Measurements from ENCODE around the gene ENOPH1. TPM values are rescaled to one million over a fixed set of nuclear protein-coding genes. Genes with fewer than 3 reads are reported as not detected.

The ENOPH1 gene
- total and polyA plus RNA-seq, 7 donors = 15.5 to 31.9 (median 21.8) TPM

- TF ChIP-seq POLR2AphosphoS5 (IDR thresholded peaks at IDR 0.05) (no peak), EP300 (IDR thresholded peaks at IDR 0.05) (no peak), CTCF (IDR thresholded peaks at IDR 0.05) (no peak), POLR2A (IDR thresholded peaks at IDR 0.05) (no peak)
- Histone ChIP-seq H3K4me1 (peaks cover 0 to 36% (median 35%) of the 10 kb centered on the region in 4 donors), H3K4me3 (peak overlapping the region; percentile 69 to 95 (median 88)), H3K27me3 (no peaks in the 10 kb centered on the region), H3K27ac (peak overlapping the region; percentile 93 to 97 (median 95)), H3K36me3 (peaks cover 0 to 14% (median 0%) of the 10 kb centered on the region in 4 donors), H3K9me3 (no peaks in the 10 kb centered on the region)
- intact Hi-C loops (cut with DNase I) = loop anchor here (2.0 kb wide), 1 partner anchor 146 kb away; no protein-coding TSS in a partner anchor
- 3 to 4% methylated on average over 33 of the region's 33 CpGs for WGBS, 2 donors
- no peak for DNase-seq
These were observed 765 bp downstream of the ENOPH1 start for GRCh38 chr4:82430964-82431745.

- DNase-seq = no peak
- no peaks in the 10 kb centered on the region for H3K27me3 ChIP-seq
- WGBS, 2 donors = 92 to 95% methylated on average over 4 of the region's 4 CpGs
- H3K4me1 ChIP-seq = peaks cover 0 to 29% (median 28%) of the 10 kb centered on the region in 4 donors
- intact Hi-C loops (cut with DNase I) = loop anchor here (2.0 kb wide), 1 partner anchor 147 kb away; no protein-coding TSS in a partner anchor
- H3K27ac ChIP-seq = peak overlapping the region in 1 of 4 donors; percentile 94
- no peak overlapping the region for H3K4me3 ChIP-seq
- TF ChIP-seq EP300 (IDR thresholded peaks at IDR 0.05) (no peak), POLR2A (IDR thresholded peaks at IDR 0.05) (no peak), CTCF (IDR thresholded peaks at IDR 0.05) (no peak), POLR2AphosphoS5 (IDR thresholded peaks at IDR 0.05) (no peak)
- peaks cover 0 to 7% (median 0%) of the 10 kb centered on the region in 4 donors for H3K36me3 ChIP-seq
- no peaks in the 10 kb centered on the region for H3K9me3 ChIP-seq
These were observed 1.4 kb downstream of the ENOPH1 start for GRCh38 chr4:82431831-82432230.

GRCh38 chr4:82432596-82432995, 2.2 kb downstream of the ENOPH1 start:
- Histone ChIP-seq H3K27ac (no peak overlapping the region), H3K4me3 (no peak overlapping the region), H3K36me3 (peaks cover 0 to under 1% (median 0%) of the 10 kb centered on the region in 4 donors), H3K27me3 (no peaks in the 10 kb centered on the region), H3K4me1 (peaks cover 0 to 22% (median 21%) of the 10 kb centered on the region in 4 donors), H3K9me3 (no peaks in the 10 kb centered on the region)
- TF ChIP-seq POLR2AphosphoS5 (IDR thresholded peaks at IDR 0.05) = no peak
- no peak for TF ChIP-seq CTCF (IDR thresholded peaks at IDR 0.05)
- no peak for TF ChIP-seq POLR2A (IDR thresholded peaks at IDR 0.05)
- no peak for TF ChIP-seq EP300 (IDR thresholded peaks at IDR 0.05)
- WGBS, 2 donors = 87 to 90% methylated on average over 18 of the region's 18 CpGs
- intact Hi-C loops (cut with DNase I) = no loop called here
- no peak for DNase-seq

GRCh38 chr4:82433791-82434190, 3.4 kb downstream of the ENOPH1 start:
- WGBS, 2 donors = 81 to 87% methylated on average over 2 of the region's 2 CpGs
- Histone ChIP-seq H3K27ac (no peak overlapping the region), H3K9me3 (no peaks in the 10 kb centered on the region), H3K4me1 (peaks cover 0 to 13% (median 12%) of the 10 kb centered on the region in 4 donors), H3K27me3 (no peaks in the 10 kb centered on the region), H3K4me3 (no peak overlapping the region), H3K36me3 (no peaks in the 10 kb centered on the region)
- TF ChIP-seq EP300 (IDR thresholded peaks at IDR 0.05) (no peak), CTCF (IDR thresholded peaks at IDR 0.05) (no peak)
- no peak for DNase-seq
- intact Hi-C loops (cut with DNase I) = no loop called here
